DMS153 treated with DMSO at 0.1 percent for 48 hours (cell line): Measurements from ENCODE around the gene AMPH.

ENCODE experiments used
- DNase-seq: peaks from one replicate; lab custom pipeline; 2025; ENCODE audit not compliant: unreplicated experiment; lab: John Stamatoyannopoulos, UW

Gene AMPH

GRCh38 chr7:38463277-38464225 is 167.6 kb downstream of the AMPH start:
- DNase-seq, result no peak

DNA sequence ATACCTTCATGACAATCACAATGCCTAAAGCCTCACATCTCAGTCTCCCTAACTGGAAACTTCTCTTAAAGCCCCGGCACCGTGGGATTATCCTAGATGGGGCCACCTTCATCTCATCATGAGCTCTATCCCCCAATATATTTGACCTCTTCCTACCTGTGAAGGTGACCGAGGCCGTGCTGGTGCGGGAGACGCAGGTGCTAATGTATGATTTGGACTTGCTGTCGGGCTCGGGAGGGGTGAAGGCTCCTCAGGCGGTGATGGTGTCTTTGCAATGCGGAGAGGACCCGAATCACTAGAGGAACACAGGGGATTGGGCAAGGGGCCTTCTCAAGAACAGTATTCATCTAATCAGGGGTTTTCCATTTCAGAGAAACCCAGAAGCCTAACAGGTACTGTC is 168.4 kb downstream of the AMPH start:
- no peak for DNase-seq

- no peak for DNase-seq
Observed at GRCh38 chr7:38461887-38462286, 169.3 kb downstream of the AMPH start.

DNA sequence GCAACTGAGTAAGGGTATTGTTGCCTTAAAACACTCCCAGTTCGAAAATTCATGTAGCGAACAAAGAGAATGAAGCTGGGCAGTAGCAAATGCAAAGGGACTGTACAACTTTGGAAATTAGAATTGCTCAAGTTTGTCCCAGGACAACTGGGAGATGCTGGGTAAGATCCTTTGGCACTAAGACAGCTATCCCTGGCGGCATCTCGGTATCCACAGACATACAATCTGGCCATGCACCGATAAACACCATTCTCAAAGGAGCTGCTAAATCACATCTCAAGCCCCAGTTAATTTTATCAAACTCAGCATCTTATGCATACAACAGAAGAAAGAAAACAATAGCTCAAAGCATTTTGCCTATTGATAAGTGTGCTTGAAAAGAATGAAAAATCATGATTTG is 177.3 kb downstream of the AMPH start:
- no peak for DNase-seq

- DNase-seq, result no peak
Observed at GRCh38 chr7:38453168-38453567, 178.0 kb downstream of the AMPH start.

- no peak for DNase-seq
Observed at GRCh38 chr7:38452681-38453108, 178.5 kb downstream of the AMPH start.

- peak; percentile 43 for DNase-seq
Observed at GRCh38 chr7:38451840-38452239, 179.3 kb downstream of the AMPH start.

GRCh38 chr7:38448584-38449234 is 182.5 kb downstream of the AMPH start:
- no peak for DNase-seq

GRCh38 chr7:38448054-38448453 is 183.1 kb downstream of the AMPH start:
- no peak for DNase-seq

- DNase-seq, result no peak
Observed at GRCh38 chr7:38438970-38439369, 192.2 kb downstream of the AMPH start.

DNA sequence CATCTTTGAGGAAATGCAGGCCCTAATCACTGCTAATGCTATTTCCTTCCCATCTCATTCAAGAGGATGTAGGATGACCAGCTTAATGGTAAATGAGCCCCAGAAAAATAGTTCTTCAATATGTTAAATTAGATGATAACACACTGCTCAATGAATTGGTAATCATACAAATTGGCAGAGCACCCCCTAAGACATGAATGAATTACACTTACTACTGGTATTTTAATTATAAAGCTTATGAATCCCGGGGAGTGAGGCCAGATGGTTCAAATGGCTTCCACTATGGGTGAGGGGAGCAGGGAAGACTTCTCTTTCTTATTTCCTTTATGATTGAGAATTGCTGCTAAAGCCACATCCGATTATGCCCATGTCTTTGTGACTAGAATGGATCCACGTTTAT is 198.5 kb downstream of the AMPH start:
- no peak for DNase-seq

DNA sequence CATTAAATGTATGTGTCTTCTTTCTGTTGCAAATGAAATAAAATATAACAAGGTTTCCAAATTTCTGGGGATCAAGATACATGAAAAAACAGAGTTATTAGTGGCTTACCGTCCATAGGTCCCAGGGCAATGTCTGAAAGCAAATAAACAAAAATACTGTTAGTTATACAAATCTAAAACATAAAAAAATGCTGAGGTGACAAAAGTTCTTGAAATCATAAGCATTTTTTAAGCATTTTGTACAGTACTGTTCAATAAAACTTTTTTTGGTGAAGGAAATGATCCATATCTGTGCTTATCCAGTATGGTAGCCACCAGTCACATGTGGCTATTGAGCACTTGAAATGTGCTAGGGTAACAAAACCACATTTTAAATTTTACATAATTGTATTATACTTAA is 199.1 kb downstream of the AMPH start:
- DNase-seq, result no peak

GRCh38 chr7:38429057-38429456 is 202.1 kb downstream of the AMPH start:
- DNase-seq, result no peak

DNA sequence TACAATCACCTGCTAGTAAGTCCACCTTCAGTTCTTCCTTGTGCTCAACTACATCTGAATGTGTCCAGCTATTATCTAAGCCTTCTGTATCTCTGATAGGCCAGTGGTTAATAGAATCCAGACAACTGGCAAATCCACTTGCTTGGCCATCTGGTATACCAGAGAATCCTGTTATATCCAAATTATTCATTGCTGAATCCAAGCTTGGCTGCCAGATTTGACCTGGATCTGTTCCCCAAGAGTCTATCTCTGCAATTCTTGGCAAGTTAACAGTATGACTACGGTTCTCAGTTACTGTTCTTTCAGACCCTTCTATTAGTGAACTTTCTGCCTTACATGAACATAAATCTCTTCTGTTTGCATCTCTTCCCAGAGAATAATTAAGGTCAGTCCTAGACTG is 203.1 kb downstream of the AMPH start:
- DNase-seq, result no peak

DNA sequence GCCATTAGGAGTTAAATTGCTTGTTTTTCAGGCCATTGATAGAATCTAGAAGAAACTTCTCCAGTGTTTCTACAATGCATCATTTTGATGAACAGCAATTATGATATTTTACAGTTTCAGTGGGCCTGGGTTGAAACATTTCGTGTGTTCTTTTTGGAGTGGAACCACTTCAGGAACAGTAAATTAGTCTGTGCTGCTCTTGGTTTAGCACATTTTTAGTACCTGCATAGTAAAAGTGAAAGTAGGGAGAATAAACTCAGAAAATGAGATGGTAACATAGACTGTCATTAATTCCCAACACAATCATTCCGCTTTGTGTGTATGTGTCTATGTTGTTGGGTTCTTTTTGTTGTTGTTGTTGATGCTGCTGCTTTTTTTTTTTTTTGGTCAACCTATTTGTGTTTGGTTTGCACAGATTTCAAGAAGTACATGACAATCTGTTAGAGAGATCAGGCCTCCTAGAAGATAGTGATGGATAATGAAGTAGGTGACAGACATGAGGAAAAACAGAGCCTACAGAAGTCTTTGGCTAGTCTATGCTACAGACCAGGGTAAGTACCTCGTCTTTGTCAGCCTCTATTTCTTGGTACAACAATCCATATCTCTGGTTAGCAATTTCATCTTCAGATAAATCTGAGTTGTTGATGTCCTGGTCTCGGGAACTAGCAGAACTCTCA is 203.8 kb downstream of the AMPH start:
- DNase-seq, result no peak

DNA sequence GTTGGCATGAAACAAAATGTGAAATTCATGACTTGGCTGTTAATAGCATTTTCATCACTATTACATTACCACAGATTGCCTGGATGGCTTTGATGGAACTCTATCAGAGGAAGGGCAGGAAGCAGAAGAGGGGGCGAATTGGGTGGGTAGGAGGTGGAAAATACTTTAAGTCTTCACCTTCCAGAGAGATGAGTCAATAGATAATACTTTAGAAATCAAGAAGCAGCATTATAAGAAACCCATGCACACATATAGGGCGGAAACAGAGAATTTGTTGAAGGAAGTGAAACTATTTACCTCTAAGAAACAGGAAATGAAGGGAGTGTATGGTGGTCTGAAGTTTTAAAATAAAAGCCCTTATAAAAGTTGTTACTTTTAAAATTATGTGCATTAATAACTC is 205.7 kb downstream of the AMPH start:
- no peak for DNase-seq

- DNase-seq, result no peak
Observed at GRCh38 chr7:38424750-38425463, 206.3 kb downstream of the AMPH start.

DNA sequence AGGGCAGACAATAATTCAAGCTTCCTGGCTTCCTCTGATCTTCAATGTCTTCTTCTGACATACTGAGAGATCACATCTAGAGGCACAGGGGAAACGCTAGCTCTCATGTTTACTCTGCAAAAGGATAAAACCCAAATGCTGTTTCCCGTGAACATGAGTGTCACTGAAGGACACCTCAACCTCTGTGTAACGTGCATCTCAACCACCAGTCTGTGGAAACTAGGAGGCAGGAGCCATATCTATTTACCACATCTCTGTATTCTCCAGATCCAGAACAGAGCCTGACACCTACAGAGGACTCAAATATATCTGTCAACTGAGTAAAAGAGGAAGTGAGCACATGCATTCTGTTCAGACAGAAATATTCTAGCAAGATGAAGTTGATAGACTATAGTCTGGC is 217.4 kb downstream of the AMPH start:
- no peak for DNase-seq

DNA sequence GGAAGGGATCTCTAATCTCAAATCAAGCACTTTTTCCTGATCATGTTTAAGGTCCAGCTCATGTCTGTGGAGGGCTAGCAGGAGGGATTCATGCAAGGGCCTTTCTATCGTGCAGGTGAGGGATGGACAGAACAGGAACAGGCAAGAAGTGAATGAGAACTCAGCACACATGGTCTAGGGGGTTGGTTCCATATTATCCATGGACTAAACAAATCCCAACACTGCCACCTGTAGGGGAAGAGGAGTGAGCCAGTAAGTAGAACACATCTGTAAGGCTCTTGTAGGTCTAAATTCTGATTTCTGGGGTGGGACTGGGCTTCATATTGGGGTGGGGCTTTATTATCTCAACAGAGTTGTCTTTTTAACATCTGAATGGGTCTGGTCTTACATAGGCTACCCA is 219.8 kb downstream of the AMPH start:
- DNase-seq, result no peak

DNA sequence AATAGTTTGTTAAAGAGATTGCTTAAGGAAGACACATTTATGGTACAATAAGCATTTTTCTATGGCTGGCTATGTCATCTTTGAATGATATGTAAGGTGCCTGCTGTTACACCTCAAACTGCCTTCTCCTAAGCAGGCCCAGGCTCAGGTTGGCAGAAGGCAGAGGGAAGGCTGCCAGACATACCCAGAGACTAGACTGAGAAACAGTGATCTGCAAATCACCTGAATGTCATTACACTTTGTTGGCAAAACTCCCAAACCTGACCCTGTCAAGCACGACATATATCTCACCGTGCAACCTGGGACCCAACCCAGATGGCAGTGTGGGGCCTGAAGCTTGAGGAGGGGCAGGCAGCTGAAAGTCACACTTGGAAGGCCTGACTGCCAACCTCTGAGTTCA is 221.1 kb downstream of the AMPH start:
- DNase-seq, result no peak

- no peak for DNase-seq
Observed at GRCh38 chr7:38409531-38409930, 221.6 kb downstream of the AMPH start.
